HCT116 (cell line): ENCODE data around the gene NFIX. TPM values are rescaled to one million over a fixed set of nuclear protein-coding genes. Genes with fewer than 3 reads are reported as not detected.

Experiments used
- ATAC-seq: fragments of 200-7000 bp; cut with Tn5 transposase; 2 replicates; pipeline ENCODE4 v1.9.1; 2020; ENCODE audit warnings: mild to moderate bottlenecking, moderate library complexity
- BruUV-seq: library from RNA; stranded (reverse); fragments of 400-500 nt; replicated peaks from 2 replicates; lab custom pipeline; 2021; lab: Mats Ljungman, UMichigan
- CTCF ChIA-PET: fragments of 300-600 bp; sonication (Branson Sonifier 250); formaldehyde crosslinking; loops from one replicate; lab custom pipeline; 2021; ENCODE audit warnings: antibody characterized with exemption; lab: Charles Lee
- POLR2A ChIA-PET: fragments of 300-600, 350-600 bp; sonication (Branson Sonifier 250); formaldehyde crosslinking; loops from one replicate; lab custom pipeline; 2021; ENCODE audit warnings: antibody characterized with exemption; lab: Charles Lee
- RAD21 ChIA-PET, 2 experiments: fragments of 300-600 bp; sonication (Branson Sonifier 250); formaldehyde crosslinking; loops; one replicate each; lab custom pipeline; 2023; ENCODE audit warnings: low total read pairs in 2 of 2; ENCODE audit not compliant: uncharacterized antibody in 2 of 2, unreplicated experiment in 2 of 2, low non-redundant PET in 1 of 2; lab: Charles Lee
- DNase-seq: peaks from one replicate; pipeline ENCODE4 v3.0.0-alpha.2; 2010; ENCODE audit warnings: low read depth, low spot score
- H2AFZ ChIP-seq: fragments of 200-600 bp; shearing (Covaris generic), sonication (generic); 2 replicates; pipeline ENCODE4 v1.6.1; 2017; ENCODE audit warnings: low read depth, mixed run types, mixed read lengths, antibody characterized with exemption, low read length; ENCODE audit not compliant: poor library complexity, severe bottlenecking
- H3K27ac ChIP-seq: 2 replicates; pipeline ENCODE4 v1.5.1; 2012; ENCODE audit warnings: low read depth, low read length
- H3K27me3 ChIP-seq: fragments of 200-600 bp; sonication (generic); 2 replicates; pipeline ENCODE4 v1.6.1; 2016; ENCODE audit warnings: mixed run types, low read length, mixed read lengths; ENCODE audit not compliant: insufficient read depth
- H3K36me3 ChIP-seq, 2 experiments: fragments of 200-500 bp in 1 of 2; fragments of 200-600 bp in 1 of 2; sonication (Bioruptor generic) in 1 of 2; sonication (generic) in 1 of 2; 2 replicates each; pipeline versions ENCODE4 v1.5.1 to v1.6.1; 2014 to 2016; ENCODE audit warnings: low read length in 2 of 2, inconsistent platforms in 1 of 2, mixed read lengths in 1 of 2, mixed run types in 1 of 2; ENCODE audit not compliant: insufficient read depth in 2 of 2, control insufficient read depth in 1 of 2
- H3K4me1 ChIP-seq, 2 experiments: fragments of 200-600 bp in 1 of 2; sonication (generic) in 1 of 2; 2 replicates each; pipeline versions ENCODE4 v1.5.1 to v1.6.1; 2012 to 2017; ENCODE audit warnings: low read length in 2 of 2, inconsistent platforms in 1 of 2, mild to moderate bottlenecking in 1 of 2, mixed read lengths in 1 of 2, mixed run types in 1 of 2, moderate library complexity in 1 of 2; ENCODE audit not compliant: insufficient read depth in 2 of 2, control insufficient read depth in 1 of 2
- H3K4me2 ChIP-seq: fragments of 200-600 bp; sonication (generic); 2 replicates; pipeline ENCODE4 v1.6.1; 2017; ENCODE audit warnings: mixed run types, low read length, mixed read lengths
- H3K4me3 ChIP-seq, 2 experiments: fragments of 200-600 bp in 1 of 2; sonication (generic) in 1 of 2; replicated peaks in 1 of 2; 2 replicates each; pipeline ENCODE4 v1.5.1; 2011 to 2016; ENCODE audit warnings: low read length in 2 of 2, control low read depth in 1 of 2, low read depth in 1 of 2, mild to moderate bottlenecking in 1 of 2, mixed read lengths in 1 of 2, mixed run types in 1 of 2
- H3K79me2 ChIP-seq: fragments of 200-600 bp; sonication (generic); 2 replicates; pipeline ENCODE4 v1.6.1; 2017; ENCODE audit warnings: mild to moderate bottlenecking, mixed run types, low read length, moderate library complexity, mixed read lengths; ENCODE audit not compliant: insufficient read depth
- H3K9ac ChIP-seq: fragments of 200-600 bp; sonication (generic); 2 replicates; pipeline ENCODE4 v1.6.1; 2016; ENCODE audit warnings: low read length, mixed read lengths
- H3K9me2 ChIP-seq: fragments of 200-600 bp; sonication (generic), shearing (Covaris generic); 2 replicates; pipeline ENCODE4 v1.6.1; 2017; ENCODE audit warnings: mixed run types, mild to moderate bottlenecking, moderate library complexity; ENCODE audit not compliant: insufficient read depth
- H3K9me3 ChIP-seq, 2 experiments: fragments of 200-500 bp in 1 of 2; fragments of 200-600 bp in 1 of 2; sonication (Bioruptor generic) in 1 of 2; sonication (generic) in 1 of 2; 2 replicates each; pipeline ENCODE4 v1.6.1; 2014 to 2017; ENCODE audit warnings: low read length in 2 of 2, mixed read lengths in 2 of 2, inconsistent platforms in 1 of 2, low read depth in 1 of 2, mild to moderate bottlenecking in 1 of 2, mixed run types in 1 of 2, moderate library complexity in 1 of 2; ENCODE audit not compliant: control insufficient read depth in 1 of 2, insufficient read depth in 1 of 2
- H4K20me1 ChIP-seq: fragments of 200-600 bp; sonication (generic), shearing (Covaris generic); 2 replicates; pipeline ENCODE4 v1.6.1; 2017; ENCODE audit warnings: mixed run types, mild to moderate bottlenecking, moderate library complexity; ENCODE audit not compliant: insufficient read depth
- CBX3 ChIP-seq: IDR thresholded peaks from 2 replicates; pipeline ENCODE4 v1.6.1; 2012; ENCODE audit warnings: low read depth
- CTCF ChIP-seq, 3 experiments: fragments of 200-600 bp in 1 of 3; sonication (generic) in 1 of 3; IDR thresholded peaks in 2 of 3; conservative IDR thresholded peaks in 1 of 3; 2 replicates each; pipeline ENCODE4 v1.5.1; 2012 to 2017; ENCODE audit warnings: low read depth in 2 of 3, low read length in 2 of 3, antibody characterized with exemption in 1 of 3, borderline replicate concordance in 1 of 3, control low read depth in 1 of 3, mild to moderate bottlenecking in 1 of 3, mixed read lengths in 1 of 3, mixed run types in 1 of 3, moderate library complexity in 1 of 3; ENCODE audit not compliant: insufficient read depth in 1 of 3
- FOSL1 ChIP-seq: IDR thresholded peaks from 2 replicates; pipeline ENCODE4 v1.6.1; 2012; ENCODE audit warnings: low read depth
- RAD21 ChIP-seq: IDR thresholded peaks from 2 replicates; pipeline ENCODE4 v1.6.1; 2012; ENCODE audit warnings: low read depth, mild to moderate bottlenecking
- SIN3A ChIP-seq: IDR thresholded peaks from 2 replicates; pipeline ENCODE4 v1.6.1; 2012; ENCODE audit warnings: low read depth
- YY1 ChIP-seq: IDR thresholded peaks from 2 replicates; pipeline ENCODE4 v1.6.1; 2011; ENCODE audit warnings: low read length, low read depth, moderate library complexity, mild to moderate bottlenecking; ENCODE audit not compliant: insufficient replicate concordance; ENCODE audit errors: extremely low read depth
- ZFX ChIP-seq: fragments of 450-650 bp; IDR thresholded peaks from 2 replicates; pipeline ENCODE4 v1.6.1; 2017
- intact Hi-C: fragments of 100-400 bp; cut with micrococcal nuclease; formaldehyde crosslinking; loops from 2 replicates; pipeline ENCODE4 v1.10.0; 2022
- total RNA-seq: library from RNA; stranded (reverse); gene quantifications from one replicate; pipeline ENCODE4 v1.2.1, GENCODE V29; 2021; ENCODE audit not compliant: unreplicated experiment

The NFIX gene
- total RNA-seq, 1 experiment from 2014 or later = 34.8 TPM

GRCh38 chr19:13093407-13094105, 98.3 kb downstream of the NFIX start:
- Histone ChIP-seq H3K9ac (no peak overlapping the region), H2AFZ (no peak overlapping the region), H3K4me3 (no peak overlapping the region), H3K4me2 (peak overlapping the region; percentile 38), H3K9me2 (no peaks in the 10 kb centered on the region), H3K36me3 (no peaks in the 10 kb centered on the region), H4K20me1 (no peaks in the 10 kb centered on the region), H3K27ac (no peak overlapping the region; the same call in 1 of the 2 replicates)
- BruUV-seq = no TSS peak
- peak; percentile 80 for ATAC-seq
- intact Hi-C loops = loop anchor here (1.0 to 5.0 kb wide), 3 partner anchors 61 to 115 kb away; no protein-coding TSS in a partner anchor
- DNase-seq = peak; percentile 70
- CTCF ChIA-PET = interaction anchor here (0.9 to 6.6 kb wide), 22 partner anchors 10 to 293 kb away, joined by 3 to 94 read pairs (median 4); partner anchors contain the start of genes DAND5, IER2, NACC1 and STX10
- TF ChIP-seq FOSL1 = no peak
- peak; percentile 99 for TF ChIP-seq RAD21
- peak; percentile 52 for TF ChIP-seq YY1
- no peak for TF ChIP-seq SIN3A
- peak; percentile 84 to 94 (median 92) for TF ChIP-seq CTCF (IDR thresholded peaks at IDR 0.05 in 2 of 3, conservative IDR thresholded peaks at IDR 0.05 in 1 of 3; ENCODE audit: borderline replicate concordance in 1 of 3, insufficient read depth in 1 of 3, low read depth in 2 of 3, low read length in 2 of 3)
- no peak for TF ChIP-seq CBX3
- no peak for TF ChIP-seq ZFX
- TF ChIP-seq, all 23 proteins: peak for 3
- no peaks in the 10 kb centered on the region for H3K9me3 ChIP-seq
- H3K79me2 ChIP-seq = no peaks in the 10 kb centered on the region
- H3K27me3 ChIP-seq = no peaks in the 10 kb centered on the region
- RAD21 ChIA-PET = interaction anchor here (0.7 to 2.5 kb wide), 14 partner anchors 32 to 128 kb away, joined by 3 to 25 read pairs (median 6); no protein-coding TSS in a partner anchor
- peaks cover 6 to 27% of the 10 kb centered on the region in 2 experiments; a peak in 3 of 4 replicates for H3K4me1 ChIP-seq
- POLR2A ChIA-PET = interaction anchor here (1.0 to 1.8 kb wide), 2 partner anchors 110 to 116 kb away, joined by 3 to 6 read pairs; no protein-coding TSS in a partner anchor
